ENCODE results near the gene RPS15. TPM values are rescaled to one million over a fixed set of nuclear protein-coding genes. Genes with fewer than 3 reads are reported as not detected.

RPS15 gene
- total and polyA plus RNA-seq, 10 of the 15 experiments (the other 5 are each of a cell fraction or from before 2014, with no cell fraction given) = 559 to 3,158 (median 1,413) TPM

DNA sequence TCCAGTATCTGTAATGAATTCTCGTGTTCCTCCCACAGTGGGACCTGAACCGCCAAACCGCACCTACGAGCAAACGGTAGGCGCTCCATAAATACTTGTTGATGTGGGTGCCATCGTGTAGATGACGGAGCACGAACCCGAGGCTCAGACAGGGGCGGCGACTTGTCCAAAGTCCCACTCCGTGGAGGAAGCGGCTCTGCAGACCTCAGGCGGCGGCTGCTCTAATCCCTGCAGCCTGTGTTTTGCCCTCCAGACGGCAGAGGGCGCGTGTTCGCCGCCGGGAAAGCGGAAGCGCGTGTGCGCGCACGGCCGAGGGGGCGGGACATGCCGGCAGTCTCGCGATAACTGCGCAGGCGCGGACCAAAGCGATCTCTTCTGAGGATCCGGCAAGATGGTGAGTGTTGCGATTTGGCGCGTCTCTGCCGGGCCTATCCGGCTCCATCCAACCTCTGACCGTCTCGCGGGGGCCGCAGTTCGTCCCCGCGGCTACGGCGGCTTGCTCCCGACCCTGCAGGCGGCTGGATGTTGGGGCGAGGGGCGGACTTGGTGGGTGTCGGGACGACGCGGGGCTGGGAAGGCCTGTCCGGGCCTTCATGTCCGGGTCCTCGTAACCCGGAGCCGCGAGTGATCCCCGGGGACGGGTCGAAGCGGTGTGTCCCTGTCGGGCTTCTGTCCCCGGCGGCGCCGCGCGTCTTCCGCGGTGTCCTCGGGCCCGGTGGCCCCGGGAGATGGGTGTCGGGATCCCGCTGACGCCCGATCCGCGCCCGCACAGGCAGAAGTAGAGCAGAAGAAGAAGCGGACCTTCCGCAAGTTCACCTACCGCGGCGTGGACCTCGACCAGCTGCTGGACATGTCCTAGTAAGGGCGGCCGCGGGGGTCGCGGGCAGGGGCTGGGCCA lies at the start of gene RPS15 (continued):
- TF ChIP-seq, protein P1, sequence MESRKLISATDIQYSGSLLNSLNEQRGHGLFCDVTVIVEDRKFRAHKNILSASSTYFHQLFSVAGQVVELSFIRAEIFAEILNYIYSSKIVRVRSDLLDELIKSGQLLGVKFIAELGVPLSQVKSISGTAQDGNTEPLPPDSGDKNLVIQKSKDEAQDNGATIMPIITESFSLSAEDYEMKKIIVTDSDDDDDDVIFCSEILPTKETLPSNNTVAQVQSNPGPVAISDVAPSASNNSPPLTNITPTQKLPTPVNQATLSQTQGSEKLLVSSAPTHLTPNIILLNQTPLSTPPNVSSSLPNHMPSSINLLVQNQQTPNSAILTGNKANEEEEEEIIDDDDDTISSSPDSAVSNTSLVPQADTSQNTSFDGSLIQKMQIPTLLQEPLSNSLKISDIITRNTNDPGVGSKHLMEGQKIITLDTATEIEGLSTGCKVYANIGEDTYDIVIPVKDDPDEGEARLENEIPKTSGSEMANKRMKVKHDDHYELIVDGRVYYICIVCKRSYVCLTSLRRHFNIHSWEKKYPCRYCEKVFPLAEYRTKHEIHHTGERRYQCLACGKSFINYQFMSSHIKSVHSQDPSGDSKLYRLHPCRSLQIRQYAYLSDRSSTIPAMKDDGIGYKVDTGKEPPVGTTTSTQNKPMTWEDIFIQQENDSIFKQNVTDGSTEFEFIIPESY (IDR thresholded peaks at IDR 0.05) = 0 out of 2 replicates have a peak, but pooled peaks have one; percentile 10

DNA sequence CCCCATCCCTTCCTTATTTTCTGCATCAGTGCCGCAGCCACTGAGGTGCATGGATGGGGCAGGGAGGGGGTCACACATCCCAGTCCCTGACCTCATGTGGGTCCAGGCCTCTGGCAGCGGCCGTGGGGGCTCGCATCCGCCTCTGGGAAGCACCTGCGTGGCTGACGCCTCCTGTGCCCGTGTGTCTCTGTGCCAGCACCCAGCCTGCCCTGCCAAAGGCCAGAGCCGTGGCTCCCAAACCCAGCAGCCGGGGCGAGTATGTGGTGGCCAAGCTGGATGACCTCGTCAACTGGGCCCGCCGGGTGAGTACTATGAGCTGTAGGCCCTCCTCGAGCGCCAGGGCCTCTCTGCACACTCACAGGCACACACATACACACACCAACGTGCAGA lies 49.6 kb upstream of the RPS15 start:
- Histone ChIP-seq H3K9ac (ENCODE audit: control insufficient read depth, insufficient read depth, low read length) (no peak overlapping the region), H3K4me1 (ENCODE audit: control insufficient read depth, insufficient read depth, low read length) (no peaks in the 10 kb centered on the region), H3K4me3 (no peak overlapping the region), H3K27me3 (replicated peaks in 1 of 2; ENCODE audit: control insufficient read depth in 2 of 2, insufficient read depth in 2 of 2, low read length in 1 of 2) (no peaks in the 10 kb centered on the region), H3K9me3 (replicated peaks; ENCODE audit: control insufficient read depth, insufficient read depth, low read length) (no peaks in the 10 kb centered on the region), H3K36me3 (ENCODE audit: control insufficient read depth in 2 of 2, insufficient read depth in 2 of 2, low read length in 1 of 2) (peaks cover 10% of the 10 kb centered on the region in 2 experiments), H3K27ac (ENCODE audit: control insufficient read depth, insufficient read depth) (no peak overlapping the region), H3K79me2 (ENCODE audit: control insufficient read depth, insufficient read depth, low read length) (peaks cover 11% of the 10 kb centered on the region), H2AFZ (ENCODE audit: control insufficient read depth, low read depth, low read length) (no peak overlapping the region), H4K20me1 (ENCODE audit: control insufficient read depth, insufficient read depth) (no peaks in the 10 kb centered on the region), H3K4me2 (ENCODE audit: control insufficient read depth, insufficient read depth) (no peak overlapping the region)
- ChIA-PET POLR2A (no interaction called here), SMC1A (ENCODE audit: uncharacterized antibody, unreplicated experiment) (no interaction called here), CTCF (no interaction called here), RAD21 (ENCODE audit: unreplicated experiment) (no interaction called here)
- in situ Hi-C loops (cut with MboI) (no loop called here), intact Hi-C loops (cut with micrococcal nuclease; ENCODE audit: unreplicated experiment) (no loop called here)
- FAIRE-seq (no peak), DNase-seq (ENCODE audit: low read depth, low spot score) (no peak), ATAC-seq (no peak)
- no TSS peak for BruUV-seq (replicated peaks)
- 99% methylated on average over 16 of the region's 17 CpGs for WGBS (ENCODE audit: insufficient coverage, insufficient replicate concordance, low lambda C conversion rate, missing lambda C conversion rate)
- TF ChIP-seq CREB1 (IDR thresholded peaks at IDR 0.05; ENCODE audit: low read depth) = no peak
- no peak for TF ChIP-seq SMARCA5 (IDR thresholded peaks at IDR 0.05)
- no peak for TF ChIP-seq EP300 (IDR thresholded peaks at IDR 0.05; ENCODE audit: borderline replicate concordance in 1 of 2, control insufficient read depth in 1 of 2, low read depth in 2 of 2, low read length in 2 of 2)
- TF ChIP-seq, protein P2, sequence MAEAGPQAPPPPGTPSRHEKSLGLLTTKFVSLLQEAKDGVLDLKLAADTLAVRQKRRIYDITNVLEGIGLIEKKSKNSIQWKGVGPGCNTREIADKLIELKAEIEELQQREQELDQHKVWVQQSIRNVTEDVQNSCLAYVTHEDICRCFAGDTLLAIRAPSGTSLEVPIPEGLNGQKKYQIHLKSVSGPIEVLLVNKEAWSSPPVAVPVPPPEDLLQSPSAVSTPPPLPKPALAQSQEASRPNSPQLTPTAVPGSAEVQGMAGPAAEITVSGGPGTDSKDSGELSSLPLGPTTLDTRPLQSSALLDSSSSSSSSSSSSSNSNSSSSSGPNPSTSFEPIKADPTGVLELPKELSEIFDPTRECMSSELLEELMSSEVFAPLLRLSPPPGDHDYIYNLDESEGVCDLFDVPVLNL (IDR thresholded peaks at IDR 0.05; ENCODE audit: low read depth, low read length) = no peak
- TF ChIP-seq, protein P3, sequence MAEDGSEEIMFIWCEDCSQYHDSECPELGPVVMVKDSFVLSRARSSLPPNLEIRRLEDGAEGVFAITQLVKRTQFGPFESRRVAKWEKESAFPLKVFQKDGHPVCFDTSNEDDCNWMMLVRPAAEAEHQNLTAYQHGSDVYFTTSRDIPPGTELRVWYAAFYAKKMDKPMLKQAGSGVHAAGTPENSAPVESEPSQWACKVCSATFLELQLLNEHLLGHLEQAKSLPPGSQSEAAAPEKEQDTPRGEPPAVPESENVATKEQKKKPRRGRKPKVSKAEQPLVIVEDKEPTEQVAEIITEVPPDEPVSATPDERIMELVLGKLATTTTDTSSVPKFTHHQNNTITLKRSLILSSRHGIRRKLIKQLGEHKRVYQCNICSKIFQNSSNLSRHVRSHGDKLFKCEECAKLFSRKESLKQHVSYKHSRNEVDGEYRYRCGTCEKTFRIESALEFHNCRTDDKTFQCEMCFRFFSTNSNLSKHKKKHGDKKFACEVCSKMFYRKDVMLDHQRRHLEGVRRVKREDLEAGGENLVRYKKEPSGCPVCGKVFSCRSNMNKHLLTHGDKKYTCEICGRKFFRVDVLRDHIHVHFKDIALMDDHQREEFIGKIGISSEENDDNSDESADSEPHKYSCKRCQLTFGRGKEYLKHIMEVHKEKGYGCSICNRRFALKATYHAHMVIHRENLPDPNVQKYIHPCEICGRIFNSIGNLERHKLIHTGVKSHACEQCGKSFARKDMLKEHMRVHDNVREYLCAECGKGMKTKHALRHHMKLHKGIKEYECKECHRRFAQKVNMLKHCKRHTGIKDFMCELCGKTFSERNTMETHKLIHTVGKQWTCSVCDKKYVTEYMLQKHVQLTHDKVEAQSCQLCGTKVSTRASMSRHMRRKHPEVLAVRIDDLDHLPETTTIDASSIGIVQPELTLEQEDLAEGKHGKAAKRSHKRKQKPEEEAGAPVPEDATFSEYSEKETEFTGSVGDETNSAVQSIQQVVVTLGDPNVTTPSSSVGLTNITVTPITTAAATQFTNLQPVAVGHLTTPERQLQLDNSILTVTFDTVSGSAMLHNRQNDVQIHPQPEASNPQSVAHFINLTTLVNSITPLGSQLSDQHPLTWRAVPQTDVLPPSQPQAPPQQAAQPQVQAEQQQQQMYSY (CRISPR knock-in tag; IDR thresholded peaks at IDR 0.05) = no peak
- no peak for TF ChIP-seq POLR2AphosphoS5 (IDR thresholded peaks at IDR 0.05; ENCODE audit: low read length)
- TF ChIP-seq, protein P4, sequence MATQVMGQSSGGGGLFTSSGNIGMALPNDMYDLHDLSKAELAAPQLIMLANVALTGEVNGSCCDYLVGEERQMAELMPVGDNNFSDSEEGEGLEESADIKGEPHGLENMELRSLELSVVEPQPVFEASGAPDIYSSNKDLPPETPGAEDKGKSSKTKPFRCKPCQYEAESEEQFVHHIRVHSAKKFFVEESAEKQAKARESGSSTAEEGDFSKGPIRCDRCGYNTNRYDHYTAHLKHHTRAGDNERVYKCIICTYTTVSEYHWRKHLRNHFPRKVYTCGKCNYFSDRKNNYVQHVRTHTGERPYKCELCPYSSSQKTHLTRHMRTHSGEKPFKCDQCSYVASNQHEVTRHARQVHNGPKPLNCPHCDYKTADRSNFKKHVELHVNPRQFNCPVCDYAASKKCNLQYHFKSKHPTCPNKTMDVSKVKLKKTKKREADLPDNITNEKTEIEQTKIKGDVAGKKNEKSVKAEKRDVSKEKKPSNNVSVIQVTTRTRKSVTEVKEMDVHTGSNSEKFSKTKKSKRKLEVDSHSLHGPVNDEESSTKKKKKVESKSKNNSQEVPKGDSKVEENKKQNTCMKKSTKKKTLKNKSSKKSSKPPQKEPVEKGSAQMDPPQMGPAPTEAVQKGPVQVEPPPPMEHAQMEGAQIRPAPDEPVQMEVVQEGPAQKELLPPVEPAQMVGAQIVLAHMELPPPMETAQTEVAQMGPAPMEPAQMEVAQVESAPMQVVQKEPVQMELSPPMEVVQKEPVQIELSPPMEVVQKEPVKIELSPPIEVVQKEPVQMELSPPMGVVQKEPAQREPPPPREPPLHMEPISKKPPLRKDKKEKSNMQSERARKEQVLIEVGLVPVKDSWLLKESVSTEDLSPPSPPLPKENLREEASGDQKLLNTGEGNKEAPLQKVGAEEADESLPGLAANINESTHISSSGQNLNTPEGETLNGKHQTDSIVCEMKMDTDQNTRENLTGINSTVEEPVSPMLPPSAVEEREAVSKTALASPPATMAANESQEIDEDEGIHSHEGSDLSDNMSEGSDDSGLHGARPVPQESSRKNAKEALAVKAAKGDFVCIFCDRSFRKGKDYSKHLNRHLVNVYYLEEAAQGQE (IDR thresholded peaks at IDR 0.05; ENCODE audit: low read depth, low read length) = no peak
- no peak for TF ChIP-seq NFYB (IDR thresholded peaks at IDR 0.05; ENCODE audit: insufficient read depth, low read depth, low read length)
- TF ChIP-seq FOS (IDR thresholded peaks at IDR 0.05; ENCODE audit: borderline replicate concordance, extremely low read depth, insufficient read length) = no peak
